Measurements from ENCODE around the gene ENO1.

DNA sequence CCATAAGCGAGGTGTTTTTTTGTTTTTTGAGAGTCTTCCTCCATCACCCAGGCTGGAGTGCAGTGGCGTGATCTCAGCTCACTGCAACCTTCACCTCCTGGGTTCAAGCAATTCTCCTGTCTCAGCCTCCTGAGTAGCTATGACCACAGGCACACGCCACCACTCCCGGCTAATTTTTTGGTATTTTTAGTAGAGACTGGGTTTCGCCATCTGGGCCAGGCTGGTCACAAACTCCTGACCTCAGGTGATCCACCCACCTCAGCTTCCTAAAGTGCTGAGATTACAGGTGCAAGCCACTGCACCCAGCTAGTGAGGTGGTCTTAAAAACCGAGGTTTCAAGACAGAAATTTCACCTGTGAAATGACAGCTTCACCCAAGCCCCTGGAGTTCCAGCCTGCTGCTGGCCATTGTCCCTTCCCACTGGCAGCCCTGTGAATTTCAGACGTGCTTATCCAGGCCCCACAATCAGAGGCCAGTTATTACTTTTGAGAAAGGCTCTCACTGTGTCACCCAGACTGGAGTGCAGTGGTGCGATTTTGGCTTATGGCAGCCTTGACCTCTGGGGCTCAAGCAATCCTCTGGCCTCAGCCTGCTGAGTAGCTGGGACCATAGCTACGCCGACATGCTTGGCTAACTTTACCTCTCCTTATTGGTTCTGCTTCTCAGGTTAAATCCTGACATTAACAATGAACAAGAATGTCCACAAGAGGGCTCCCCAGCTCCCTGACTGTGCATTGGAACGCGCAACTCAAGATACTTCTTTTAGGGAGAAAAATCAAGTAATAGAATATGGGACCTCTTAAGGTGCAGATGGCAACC, 19.4 kb downstream of the ENO1 start:
- TF ChIP-seq, protein P1, sequence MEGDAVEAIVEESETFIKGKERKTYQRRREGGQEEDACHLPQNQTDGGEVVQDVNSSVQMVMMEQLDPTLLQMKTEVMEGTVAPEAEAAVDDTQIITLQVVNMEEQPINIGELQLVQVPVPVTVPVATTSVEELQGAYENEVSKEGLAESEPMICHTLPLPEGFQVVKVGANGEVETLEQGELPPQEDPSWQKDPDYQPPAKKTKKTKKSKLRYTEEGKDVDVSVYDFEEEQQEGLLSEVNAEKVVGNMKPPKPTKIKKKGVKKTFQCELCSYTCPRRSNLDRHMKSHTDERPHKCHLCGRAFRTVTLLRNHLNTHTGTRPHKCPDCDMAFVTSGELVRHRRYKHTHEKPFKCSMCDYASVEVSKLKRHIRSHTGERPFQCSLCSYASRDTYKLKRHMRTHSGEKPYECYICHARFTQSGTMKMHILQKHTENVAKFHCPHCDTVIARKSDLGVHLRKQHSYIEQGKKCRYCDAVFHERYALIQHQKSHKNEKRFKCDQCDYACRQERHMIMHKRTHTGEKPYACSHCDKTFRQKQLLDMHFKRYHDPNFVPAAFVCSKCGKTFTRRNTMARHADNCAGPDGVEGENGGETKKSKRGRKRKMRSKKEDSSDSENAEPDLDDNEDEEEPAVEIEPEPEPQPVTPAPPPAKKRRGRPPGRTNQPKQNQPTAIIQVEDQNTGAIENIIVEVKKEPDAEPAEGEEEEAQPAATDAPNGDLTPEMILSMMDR (IDR thresholded peaks at IDR 0.05), result peak in 5 of 6 experiments; percentile 38 to 67 (median 60)
- no peak for TF ChIP-seq POLR2A (IDR thresholded peaks at IDR 0.05)
